ENCODE data around the gene NPL. TPM values are rescaled to one million over a fixed set of nuclear protein-coding genes. Genes with fewer than 3 reads are reported as not detected.

The NPL gene
- polyA plus RNA-seq, 1 donor from 2014 or later, result 1.2 TPM

DNA sequence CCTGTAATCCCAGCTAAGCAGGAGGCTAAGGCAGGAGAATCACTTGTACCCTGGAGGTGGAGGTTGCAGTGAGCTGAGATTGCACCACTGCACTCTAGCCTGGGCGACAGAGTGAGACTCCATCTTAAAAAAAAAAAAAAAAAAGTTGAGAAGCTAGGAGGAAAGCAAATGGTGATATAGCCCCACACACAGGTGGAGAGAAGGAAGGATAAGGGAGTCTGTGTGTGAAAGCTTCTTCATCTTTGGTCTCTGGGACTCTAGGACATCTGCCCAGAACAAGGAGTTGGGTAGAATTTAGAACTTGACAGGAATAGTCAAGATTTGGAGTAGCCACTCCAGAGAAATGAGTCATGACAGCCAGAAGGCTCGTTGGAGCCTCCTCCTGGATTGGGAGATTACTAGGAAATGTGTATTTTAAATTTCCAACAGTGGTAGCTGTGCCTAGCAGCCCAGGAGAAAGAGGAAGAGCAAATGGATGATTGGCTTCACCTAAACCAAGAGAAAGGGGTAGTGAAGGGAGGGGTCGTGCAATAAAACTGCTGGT lies 19.9 kb downstream of the NPL start:
- H3K79me2 ChIP-seq (replicated peaks; ENCODE audit: insufficient read depth, low read length), result no peaks in the 10 kb centered on the region
- H3K9me2 ChIP-seq (ENCODE audit: insufficient read depth, low read length), result no peaks in the 10 kb centered on the region
- no peak overlapping the region for H3K4me2 ChIP-seq (ENCODE audit: low read length)
- H3K27ac ChIP-seq (ENCODE audit: low read length), result no peak overlapping the region
- H3K9me3 ChIP-seq (ENCODE audit: low read length), result no peaks in the 10 kb centered on the region
- H3K27me3 ChIP-seq (ENCODE audit: insufficient read depth, low read depth, low read length), result no peaks in the 10 kb centered on the region
- H2AFZ ChIP-seq (ENCODE audit: low read depth, low read length), result no peak overlapping the region
- no peak overlapping the region for H3K4me3 ChIP-seq (ENCODE audit: low read length)
- TF ChIP-seq, protein P1, sequence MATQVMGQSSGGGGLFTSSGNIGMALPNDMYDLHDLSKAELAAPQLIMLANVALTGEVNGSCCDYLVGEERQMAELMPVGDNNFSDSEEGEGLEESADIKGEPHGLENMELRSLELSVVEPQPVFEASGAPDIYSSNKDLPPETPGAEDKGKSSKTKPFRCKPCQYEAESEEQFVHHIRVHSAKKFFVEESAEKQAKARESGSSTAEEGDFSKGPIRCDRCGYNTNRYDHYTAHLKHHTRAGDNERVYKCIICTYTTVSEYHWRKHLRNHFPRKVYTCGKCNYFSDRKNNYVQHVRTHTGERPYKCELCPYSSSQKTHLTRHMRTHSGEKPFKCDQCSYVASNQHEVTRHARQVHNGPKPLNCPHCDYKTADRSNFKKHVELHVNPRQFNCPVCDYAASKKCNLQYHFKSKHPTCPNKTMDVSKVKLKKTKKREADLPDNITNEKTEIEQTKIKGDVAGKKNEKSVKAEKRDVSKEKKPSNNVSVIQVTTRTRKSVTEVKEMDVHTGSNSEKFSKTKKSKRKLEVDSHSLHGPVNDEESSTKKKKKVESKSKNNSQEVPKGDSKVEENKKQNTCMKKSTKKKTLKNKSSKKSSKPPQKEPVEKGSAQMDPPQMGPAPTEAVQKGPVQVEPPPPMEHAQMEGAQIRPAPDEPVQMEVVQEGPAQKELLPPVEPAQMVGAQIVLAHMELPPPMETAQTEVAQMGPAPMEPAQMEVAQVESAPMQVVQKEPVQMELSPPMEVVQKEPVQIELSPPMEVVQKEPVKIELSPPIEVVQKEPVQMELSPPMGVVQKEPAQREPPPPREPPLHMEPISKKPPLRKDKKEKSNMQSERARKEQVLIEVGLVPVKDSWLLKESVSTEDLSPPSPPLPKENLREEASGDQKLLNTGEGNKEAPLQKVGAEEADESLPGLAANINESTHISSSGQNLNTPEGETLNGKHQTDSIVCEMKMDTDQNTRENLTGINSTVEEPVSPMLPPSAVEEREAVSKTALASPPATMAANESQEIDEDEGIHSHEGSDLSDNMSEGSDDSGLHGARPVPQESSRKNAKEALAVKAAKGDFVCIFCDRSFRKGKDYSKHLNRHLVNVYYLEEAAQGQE (IDR thresholded peaks at IDR 0.05; ENCODE audit: borderline replicate concordance), result no peak
- no peak for TF ChIP-seq SMC3 (conservative IDR thresholded peaks at IDR 0.05; ENCODE audit: poor library complexity)
- H3K9ac ChIP-seq (ENCODE audit: low read length), result no peak overlapping the region
- no peaks in the 10 kb centered on the region for H3K36me3 ChIP-seq (ENCODE audit: insufficient read depth, low read length)
- H4K20me1 ChIP-seq (ENCODE audit: insufficient read depth), result no peaks in the 10 kb centered on the region
- no peaks in the 10 kb centered on the region for H3F3A ChIP-seq (ENCODE audit: insufficient read depth, low read length, poor library complexity, severe bottlenecking)

DNA sequence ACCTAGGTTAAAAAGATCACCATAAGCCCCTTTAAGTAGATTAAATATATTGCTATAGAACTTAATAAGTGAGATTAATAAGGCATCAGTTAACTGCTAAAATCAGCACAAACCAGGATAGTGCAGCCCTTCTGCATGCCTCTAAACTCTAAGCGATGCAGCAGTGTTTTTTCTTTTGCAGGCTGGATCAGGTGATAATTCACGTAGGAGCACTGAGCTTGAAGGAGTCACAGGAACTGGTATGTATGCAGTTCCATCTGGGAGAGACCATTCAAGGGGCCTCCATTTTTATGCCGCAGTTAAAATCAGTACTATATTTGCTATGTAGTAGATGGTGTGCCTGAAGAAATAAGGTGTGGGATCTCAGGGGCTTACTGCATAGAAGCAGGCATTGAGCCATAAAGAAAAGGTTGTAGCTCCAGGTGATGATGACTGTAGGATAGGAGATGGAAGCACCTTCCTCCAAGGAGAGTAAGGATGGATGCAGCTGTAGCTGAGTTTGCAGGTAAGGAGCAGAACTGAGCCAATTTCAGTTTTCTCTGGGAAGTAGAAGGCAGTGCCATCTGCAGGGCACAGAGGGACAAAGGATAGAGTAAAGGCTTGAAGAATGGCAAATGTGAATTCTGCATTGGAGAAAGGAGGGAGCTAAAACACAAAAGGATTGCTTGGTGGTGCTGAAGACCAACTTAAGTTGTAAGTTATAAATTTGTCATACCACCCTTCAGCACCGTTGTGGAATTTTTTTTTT lies 22.6 kb downstream of the NPL start:
- H3K9ac ChIP-seq (ENCODE audit: low read length), result no peak overlapping the region
- no peak overlapping the region for H3K4me2 ChIP-seq (ENCODE audit: low read length)
- H2AFZ ChIP-seq (ENCODE audit: low read depth, low read length), result no peak overlapping the region
- H3K27ac ChIP-seq (ENCODE audit: low read length), result no peak overlapping the region
- no peaks in the 10 kb centered on the region for H3K36me3 ChIP-seq (ENCODE audit: insufficient read depth, low read length)
- no peaks in the 10 kb centered on the region for H3K9me3 ChIP-seq (ENCODE audit: low read length)
- no peaks in the 10 kb centered on the region for H3K79me2 ChIP-seq (replicated peaks; ENCODE audit: insufficient read depth, low read length)
- TF ChIP-seq, protein P2, sequence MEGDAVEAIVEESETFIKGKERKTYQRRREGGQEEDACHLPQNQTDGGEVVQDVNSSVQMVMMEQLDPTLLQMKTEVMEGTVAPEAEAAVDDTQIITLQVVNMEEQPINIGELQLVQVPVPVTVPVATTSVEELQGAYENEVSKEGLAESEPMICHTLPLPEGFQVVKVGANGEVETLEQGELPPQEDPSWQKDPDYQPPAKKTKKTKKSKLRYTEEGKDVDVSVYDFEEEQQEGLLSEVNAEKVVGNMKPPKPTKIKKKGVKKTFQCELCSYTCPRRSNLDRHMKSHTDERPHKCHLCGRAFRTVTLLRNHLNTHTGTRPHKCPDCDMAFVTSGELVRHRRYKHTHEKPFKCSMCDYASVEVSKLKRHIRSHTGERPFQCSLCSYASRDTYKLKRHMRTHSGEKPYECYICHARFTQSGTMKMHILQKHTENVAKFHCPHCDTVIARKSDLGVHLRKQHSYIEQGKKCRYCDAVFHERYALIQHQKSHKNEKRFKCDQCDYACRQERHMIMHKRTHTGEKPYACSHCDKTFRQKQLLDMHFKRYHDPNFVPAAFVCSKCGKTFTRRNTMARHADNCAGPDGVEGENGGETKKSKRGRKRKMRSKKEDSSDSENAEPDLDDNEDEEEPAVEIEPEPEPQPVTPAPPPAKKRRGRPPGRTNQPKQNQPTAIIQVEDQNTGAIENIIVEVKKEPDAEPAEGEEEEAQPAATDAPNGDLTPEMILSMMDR (IDR thresholded peaks at IDR 0.05; ENCODE audit: poor library complexity, severe bottlenecking), result peak; percentile 44
- peak; percentile 18 for TF ChIP-seq RAD21 (conservative IDR thresholded peaks at IDR 0.05)
- no peak for TF ChIP-seq SMC3 (conservative IDR thresholded peaks at IDR 0.05; ENCODE audit: poor library complexity)
- TF ChIP-seq POLR2AphosphoS5 (IDR thresholded peaks at IDR 0.05), result no peak
- TF ChIP-seq EP300 (conservative IDR thresholded peaks at IDR 0.05; ENCODE audit: poor library complexity, severe bottlenecking), result no peak
- TF ChIP-seq EZH2 (IDR thresholded peaks at IDR 0.05; ENCODE audit: borderline replicate concordance, insufficient read depth, low read length, poor library complexity, severe bottlenecking), result no peak
- no peak for TF ChIP-seq TAF1 (IDR thresholded peaks at IDR 0.05; ENCODE audit: low read depth)
- TF ChIP-seq, protein P1 (IDR thresholded peaks at IDR 0.05; ENCODE audit: borderline replicate concordance), result no peak
- H4K20me1 ChIP-seq (ENCODE audit: insufficient read depth), result no peaks in the 10 kb centered on the region
- H3K27me3 ChIP-seq (ENCODE audit: insufficient read depth, low read depth, low read length), result no peaks in the 10 kb centered on the region
- no peak overlapping the region for H3K4me3 ChIP-seq (ENCODE audit: low read length)
- H3F3A ChIP-seq (ENCODE audit: insufficient read depth, low read length, poor library complexity, severe bottlenecking), result no peaks in the 10 kb centered on the region
- H3K9me2 ChIP-seq (ENCODE audit: insufficient read depth, low read length), result no peaks in the 10 kb centered on the region
